Omental fat pad (tissue), 4 donors: Measurements from ENCODE around the gene CALCR. TPM values are rescaled to one million over a fixed set of nuclear protein-coding genes. Genes with fewer than 3 reads are reported as not detected.

ENCODE experiments used
- ATAC-seq: fragments of 150-250 bp; one replicate; pipeline ENCODE4 v1.9.1; 2016; ENCODE audit warnings: mild to moderate bottlenecking, moderate library complexity; ENCODE audit not compliant: low FRiP score
- DNase-seq: peaks from one replicate; pipeline ENCODE4 v3.0.0-alpha.2; 2019; ENCODE audit warnings: low spot score
- total RNA-seq, 4 donors: library from RNA; depleted of rRNA; stranded (reverse); fragments of >200 nt; gene quantifications; one replicate each; pipeline ENCODE4 v1.1.0, GENCODE V29; 2016
- TF ChIP-seq, protein P1 (sequence below), 3 donors: fragments of 450-650 bp; IDR thresholded peaks; one replicate each; pipeline ENCODE4 v1.5.1; 2016 to 2017; ENCODE audit warnings: antibody characterized with exemption in 3 of 3, mild to moderate bottlenecking in 3 of 3, moderate library complexity in 2 of 3

The CALCR gene
- total RNA-seq, 4 donors from 2014 or later = 0.24 to 0.50 (median 0.28) TPM; not detected in 1

DNA sequence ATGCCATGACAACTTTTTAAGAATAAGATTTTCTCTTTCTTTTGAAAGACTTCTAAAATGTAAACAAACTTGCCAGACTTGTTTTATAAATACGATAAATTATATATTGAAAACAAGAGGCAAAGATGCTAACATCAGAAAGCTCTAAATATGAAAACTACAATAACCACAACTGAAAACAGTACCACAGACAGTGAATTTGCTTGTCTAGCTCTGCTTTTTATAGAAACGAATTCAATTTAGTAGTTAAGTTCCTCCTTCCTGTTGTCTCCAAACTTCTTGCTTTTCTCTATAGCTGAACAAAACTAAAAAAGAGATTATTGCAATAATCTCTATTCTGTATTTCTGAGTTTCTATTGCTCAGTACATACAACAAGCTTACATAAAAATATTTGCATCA lies 147.4 kb downstream of the CALCR start:
- DNase-seq = no peak
- TF ChIP-seq, protein P1, sequence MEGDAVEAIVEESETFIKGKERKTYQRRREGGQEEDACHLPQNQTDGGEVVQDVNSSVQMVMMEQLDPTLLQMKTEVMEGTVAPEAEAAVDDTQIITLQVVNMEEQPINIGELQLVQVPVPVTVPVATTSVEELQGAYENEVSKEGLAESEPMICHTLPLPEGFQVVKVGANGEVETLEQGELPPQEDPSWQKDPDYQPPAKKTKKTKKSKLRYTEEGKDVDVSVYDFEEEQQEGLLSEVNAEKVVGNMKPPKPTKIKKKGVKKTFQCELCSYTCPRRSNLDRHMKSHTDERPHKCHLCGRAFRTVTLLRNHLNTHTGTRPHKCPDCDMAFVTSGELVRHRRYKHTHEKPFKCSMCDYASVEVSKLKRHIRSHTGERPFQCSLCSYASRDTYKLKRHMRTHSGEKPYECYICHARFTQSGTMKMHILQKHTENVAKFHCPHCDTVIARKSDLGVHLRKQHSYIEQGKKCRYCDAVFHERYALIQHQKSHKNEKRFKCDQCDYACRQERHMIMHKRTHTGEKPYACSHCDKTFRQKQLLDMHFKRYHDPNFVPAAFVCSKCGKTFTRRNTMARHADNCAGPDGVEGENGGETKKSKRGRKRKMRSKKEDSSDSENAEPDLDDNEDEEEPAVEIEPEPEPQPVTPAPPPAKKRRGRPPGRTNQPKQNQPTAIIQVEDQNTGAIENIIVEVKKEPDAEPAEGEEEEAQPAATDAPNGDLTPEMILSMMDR (IDR thresholded peaks at IDR 0.05) = no peak
- ATAC-seq = no peak

DNA sequence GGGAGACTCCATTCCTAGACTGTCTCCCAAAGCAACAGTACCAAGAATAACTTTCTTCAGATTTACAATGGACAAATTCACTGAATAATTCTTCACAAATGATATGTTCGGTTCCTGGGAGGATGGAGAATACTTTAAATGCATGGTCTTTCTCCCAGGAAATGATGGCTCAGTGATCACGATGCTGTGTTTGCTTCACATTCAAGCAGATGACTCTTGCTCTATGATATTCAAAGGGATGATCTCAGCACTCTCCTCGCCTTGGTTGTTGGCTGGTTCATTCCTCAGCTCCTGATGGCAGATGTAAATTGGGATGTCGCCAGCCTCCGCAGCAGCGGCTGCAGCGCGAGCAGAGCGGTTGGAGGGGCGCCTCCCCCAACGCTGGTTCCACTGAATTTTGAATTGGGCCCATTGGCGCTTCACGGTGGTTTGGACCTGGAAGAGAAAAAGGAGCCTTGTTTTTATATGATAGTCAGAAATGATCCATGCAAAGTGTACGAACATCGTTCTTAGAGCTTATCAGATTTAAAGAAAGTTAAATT lies 148.3 kb downstream of the CALCR start:
- ATAC-seq (no peak), DNase-seq (no peak)
- TF ChIP-seq, protein P1 (IDR thresholded peaks at IDR 0.05) = no peak

DNA sequence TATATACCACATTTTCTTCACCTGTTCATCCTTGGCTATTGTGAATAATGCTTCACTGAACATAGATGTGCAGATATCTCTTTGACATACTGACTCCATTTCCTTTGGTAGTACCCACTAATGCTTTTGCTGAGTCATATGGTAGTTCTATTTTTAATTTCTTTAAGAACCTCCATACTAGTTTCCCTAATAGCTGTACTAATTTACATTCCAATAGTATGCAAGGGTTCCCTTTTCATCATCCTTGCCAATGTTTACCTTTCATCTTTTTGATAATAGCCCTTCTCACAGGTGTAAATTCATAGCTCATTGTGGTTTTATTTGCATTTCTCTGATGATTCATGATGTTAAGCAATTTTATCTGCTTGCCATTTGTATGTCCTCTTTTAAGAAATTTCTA lies 159.9 kb downstream of the CALCR start:
- TF ChIP-seq, protein P1 (IDR thresholded peaks at IDR 0.05) = no peak
- ATAC-seq = no peak
- no peak for DNase-seq

DNA sequence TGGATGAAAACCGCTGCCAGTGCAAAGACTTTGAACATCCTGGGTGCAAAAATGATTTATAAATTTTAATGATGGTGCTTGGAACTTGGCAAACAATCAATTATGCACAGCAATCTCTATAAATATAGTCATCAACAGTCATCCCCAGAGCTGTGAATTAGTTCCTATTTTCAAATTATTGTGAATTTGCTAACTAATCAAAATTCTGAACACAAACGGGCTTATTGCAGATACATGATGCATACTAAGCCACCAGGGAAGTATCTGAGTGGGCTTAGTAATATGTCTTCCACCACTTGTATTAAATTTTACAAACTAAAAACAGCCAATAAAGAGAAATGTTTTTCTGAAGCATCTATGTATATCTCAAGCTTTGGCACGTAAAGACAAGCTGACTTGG lies 165.2 kb downstream of the CALCR start:
- DNase-seq (no peak), ATAC-seq (no peak)
- TF ChIP-seq, protein P1 (IDR thresholded peaks at IDR 0.05) = no peak

DNA sequence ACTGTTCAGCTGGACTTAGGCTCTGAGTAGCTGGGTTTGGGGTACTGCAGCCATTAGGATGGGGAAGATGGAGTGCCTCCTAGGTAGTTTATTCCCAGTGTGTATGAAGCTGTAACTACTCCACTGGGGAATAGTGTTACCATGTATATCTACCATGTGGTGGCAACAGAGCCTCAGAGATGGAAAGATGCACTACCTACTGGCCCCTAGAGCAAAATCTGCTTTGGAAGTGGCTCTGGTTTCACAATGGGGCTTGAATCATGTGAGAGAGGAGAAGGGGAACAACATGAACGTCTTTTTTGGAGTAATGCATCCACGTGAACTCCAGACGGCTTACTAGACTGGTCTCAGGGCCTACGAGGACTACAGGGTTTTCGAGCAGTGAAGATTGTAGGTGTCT lies 167.3 kb downstream of the CALCR start:
- no peak for ATAC-seq
- TF ChIP-seq, protein P1 (IDR thresholded peaks at IDR 0.05) = no peak
- DNase-seq = no peak

DNA sequence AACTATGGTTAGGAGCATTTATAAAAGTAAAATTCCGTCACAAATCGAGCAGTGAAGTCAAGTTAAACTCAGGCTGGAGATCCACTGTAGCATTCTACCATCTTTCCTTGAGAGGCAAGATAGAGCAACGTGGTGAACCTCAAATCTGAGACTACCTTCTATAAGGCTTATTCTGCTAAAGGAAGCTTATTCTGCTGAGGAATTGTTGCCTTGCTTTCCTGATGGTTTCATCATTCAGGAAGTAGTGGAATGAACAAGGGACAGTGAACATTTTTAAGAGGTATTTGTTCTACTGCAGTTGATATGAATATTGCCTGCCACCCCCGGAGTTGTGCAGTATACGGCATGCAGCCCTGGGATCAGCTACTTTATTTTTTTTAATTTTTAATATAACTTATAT lies 171.6 kb downstream of the CALCR start:
- TF ChIP-seq, protein P1 (IDR thresholded peaks at IDR 0.05) = no peak
- DNase-seq (no peak), ATAC-seq (no peak)

DNA sequence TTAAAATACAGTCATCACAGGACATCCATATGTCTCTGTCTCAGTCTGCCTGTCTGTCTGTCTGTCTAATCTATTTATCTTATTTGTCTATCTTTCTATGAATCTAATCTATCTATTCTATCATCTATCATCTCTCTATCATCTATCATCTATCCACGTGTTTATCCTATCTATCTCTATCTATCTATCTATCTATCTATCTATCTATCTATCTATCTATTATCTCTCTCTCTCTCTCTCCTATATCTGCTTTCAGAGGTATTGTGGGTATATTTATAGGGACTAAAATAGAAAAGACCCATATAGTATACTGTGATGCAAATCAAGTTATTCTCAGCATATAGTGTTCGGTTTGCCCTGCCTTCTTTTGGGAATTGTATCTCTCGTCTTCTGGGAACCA lies 174.9 kb downstream of the CALCR start:
- DNase-seq (no peak), ATAC-seq (no peak)
- TF ChIP-seq, protein P1 (IDR thresholded peaks at IDR 0.05) = no peak
